Kidney tubule cell (primary cell): ENCODE results near the gene LAP3.
"Not testable (repeated sequence)": the region's sequence is repeated elsewhere in the genome, so short reads cannot be mapped to it uniquely, and the experiment has no call there.

Source experiments
- DNase-seq: peaks from one replicate; pipeline ENCODE4 v3.0.0-alpha.2; 2018; ENCODE audit warnings: low spot score

LAP3 gene

DNA sequence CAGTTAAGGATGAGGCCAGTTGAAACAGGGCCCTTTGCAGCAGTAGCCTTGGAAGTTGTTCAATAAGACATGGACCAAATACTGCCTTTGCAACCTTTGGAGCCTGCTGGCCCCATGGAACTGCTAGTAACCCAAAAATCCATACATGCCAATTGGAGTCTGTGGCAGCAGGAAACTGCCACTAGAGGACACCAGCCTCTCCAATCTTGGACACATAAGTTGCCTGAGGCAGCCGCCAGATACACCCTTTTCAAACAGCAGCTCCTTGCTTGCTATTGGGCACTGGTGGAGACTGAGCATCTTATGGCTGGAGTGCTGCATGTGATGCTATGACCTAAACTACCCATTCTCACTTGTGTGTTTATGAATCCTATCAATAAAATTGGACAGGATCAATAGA is 14.8 kb upstream of the LAP3 start:
- no peak for DNase-seq

DNA sequence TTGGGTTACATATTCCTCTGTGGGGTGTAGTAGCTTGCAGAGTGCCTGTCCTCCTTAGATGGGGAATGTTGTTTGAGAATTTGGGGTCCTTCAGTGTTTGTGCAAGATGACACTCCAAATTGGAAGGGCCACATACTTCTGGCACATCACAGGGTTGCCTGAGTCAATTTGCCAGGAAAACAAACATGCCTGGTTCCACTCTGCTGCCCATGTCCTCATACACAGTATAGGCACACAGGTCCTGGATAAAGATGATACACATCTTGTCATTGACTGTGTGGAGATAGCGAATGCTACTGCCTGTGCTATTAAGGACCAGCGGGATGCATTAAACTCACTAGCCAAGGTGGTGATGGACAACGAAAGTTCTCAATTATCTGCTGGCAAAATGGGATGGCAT is 11.2 kb upstream of the LAP3 start:
- DNase-seq = no peak

DNA sequence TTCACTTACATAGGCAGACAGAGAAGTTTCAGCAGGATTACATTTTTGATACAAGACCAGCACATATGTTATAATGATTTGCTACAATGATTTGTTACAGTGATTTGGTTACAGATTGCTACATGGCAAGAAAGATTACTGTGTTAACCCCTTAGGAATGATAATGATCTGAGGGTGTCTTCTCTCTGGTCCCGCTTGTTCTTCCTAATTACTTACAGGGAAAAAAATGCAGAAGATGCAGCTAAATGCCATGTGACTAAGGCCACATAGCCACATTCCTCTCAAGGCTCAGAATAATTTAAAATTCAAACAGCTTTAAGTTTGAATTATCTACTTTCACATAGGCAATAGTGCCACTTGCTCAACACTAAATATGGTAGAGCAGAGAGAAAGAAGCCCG is 9.7 kb upstream of the LAP3 start:
- no peak for DNase-seq

GRCh38 chr4:17574206-17574605 is 2.8 kb upstream of the LAP3 start:
- no peak for DNase-seq

GRCh38 chr4:17575177-17575576 is 1.8 kb upstream of the LAP3 start:
- not testable (repeated sequence) for DNase-seq

DNA sequence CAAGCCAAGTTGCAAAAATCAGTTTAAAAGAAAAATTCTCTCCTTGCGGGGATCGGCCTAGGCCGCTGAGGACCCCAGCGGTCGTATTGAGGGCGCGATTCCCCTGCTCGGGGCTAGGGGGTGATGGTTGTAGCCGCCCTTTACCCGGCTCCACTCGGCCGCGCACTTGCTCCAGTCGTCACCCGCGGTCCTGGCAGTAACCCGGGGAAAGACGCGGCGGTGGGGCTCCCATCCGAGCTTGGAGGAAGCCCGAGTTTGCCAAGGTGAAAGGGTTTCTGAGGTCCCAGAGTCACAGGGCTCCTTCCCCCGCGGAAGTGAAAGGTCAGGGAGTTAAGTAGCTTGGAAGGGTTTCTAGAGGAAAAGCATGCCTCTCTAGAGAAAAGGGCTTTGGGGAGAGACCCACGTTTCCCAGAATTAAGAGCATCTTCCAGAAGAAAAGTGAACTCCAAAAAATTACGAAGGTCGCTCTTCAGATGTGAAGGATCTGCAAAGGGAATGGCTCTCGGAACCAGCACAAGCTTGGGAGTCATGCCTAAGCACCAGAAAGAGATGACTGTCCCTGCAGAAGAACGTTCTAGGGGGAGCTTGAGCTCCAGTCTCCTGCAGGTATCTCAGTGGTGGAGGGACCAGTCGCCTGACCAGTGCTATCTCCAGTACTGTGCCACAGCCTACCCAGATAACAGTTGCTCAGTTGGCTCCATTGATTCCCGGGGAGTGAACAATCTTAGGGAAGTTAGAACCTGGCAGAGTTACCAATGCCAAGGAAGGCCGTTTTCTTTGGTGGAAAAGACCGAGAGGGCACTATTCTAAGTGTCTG is 875 bp downstream of the LAP3 start:
- DNase-seq = peak; percentile 24

DNA sequence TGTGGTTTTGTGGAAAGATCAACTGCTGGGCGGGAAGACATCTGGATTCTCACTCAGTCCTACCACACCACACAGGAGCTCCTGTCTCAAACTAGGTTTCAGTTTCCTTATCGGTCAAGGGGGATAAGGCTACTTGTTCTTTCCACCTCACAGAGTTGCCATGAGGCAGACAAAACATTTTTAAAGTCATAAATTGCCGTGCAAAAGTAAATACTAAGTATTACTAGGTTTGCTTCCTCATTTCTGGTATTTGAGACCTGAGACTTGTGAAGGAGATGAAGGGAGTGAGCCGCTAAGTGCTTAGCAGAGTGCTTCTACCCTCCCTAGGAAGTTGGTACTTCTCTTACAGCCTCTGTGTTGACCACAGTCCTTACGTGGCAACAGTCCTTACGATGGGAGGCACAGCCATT is 1.5 kb downstream of the LAP3 start:
- DNase-seq = peak; percentile 3

DNA sequence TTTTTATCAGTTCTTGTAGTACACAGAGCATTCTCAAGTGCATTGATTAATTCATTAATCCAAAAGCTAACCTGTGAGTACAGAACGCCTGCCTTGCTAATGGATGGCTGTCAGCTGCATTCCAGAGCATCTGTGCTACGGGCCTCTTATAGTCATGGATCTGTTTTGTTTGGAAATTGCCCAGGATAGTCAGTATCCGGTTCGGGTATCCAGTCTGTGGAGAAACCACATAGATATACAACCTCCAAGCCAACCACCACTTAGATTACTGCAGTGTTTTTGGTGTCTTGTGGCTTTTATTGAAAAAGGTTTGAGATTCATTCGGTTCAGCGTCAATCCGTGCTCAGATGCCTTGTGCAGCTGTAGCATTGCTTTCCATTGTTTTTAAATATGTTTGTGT is 4.0 kb downstream of the LAP3 start:
- DNase-seq = no peak

- DNase-seq = no peak
Observed at GRCh38 chr4:17583276-17583675, 6.3 kb downstream of the LAP3 start.

GRCh38 chr4:17583941-17584340 is 6.9 kb downstream of the LAP3 start:
- DNase-seq = no peak

DNA sequence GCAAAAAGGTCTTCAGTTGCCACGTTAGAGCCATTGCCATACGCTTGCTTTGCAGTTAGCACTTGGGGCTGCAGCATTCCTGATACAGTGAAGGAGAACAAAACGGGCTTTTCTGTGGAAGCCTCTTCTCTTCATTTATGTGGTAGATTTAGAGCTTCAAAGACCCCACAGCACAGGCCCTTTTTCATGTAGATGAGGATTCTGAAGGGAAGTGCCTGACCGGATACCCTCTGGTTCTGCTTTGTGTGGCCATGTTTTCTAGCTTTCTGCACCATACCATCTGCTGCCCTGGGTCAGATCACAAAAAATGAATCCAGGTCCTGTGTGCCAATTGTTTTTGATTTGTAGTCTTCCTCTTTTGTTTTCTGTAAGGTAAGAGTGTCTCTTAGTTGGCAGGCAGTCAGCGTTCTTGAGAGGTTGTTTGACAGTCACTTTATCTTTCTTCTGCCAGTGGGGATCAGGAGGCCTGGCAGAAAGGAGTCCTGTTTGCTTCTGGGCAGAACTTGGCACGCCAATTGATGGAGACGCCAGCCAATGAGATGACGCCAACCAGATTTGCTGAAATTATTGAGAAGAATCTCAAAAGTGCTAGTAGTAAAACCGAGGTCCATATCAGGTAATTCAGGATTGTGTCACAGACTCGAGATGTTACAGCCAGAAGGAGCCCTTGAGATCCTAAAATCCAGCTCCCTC is 7.7 kb downstream of the LAP3 start:
- no peak for DNase-seq

- no peak for DNase-seq
Observed at GRCh38 chr4:17587094-17587822, 10.3 kb downstream of the LAP3 start.

DNA sequence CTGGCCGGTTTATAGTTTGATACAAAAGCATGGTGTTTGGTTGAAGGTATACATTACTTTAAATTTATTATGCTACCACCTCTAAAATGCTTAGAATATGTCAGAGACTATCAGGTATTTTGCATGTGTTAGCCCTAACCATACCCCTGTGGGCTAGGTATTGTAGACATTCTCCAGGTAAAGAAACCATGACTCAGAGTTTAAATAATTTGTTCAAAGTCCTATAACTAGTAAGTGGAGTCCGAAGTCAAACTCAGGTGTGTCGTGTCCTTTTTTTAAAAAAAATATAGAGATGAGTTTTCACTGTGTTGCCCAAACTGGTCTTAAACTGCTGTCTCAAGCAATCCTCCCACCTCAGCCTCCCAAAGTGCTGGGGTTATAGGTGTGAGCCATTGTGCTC is 12.4 kb downstream of the LAP3 start:
- no peak for DNase-seq

DNA sequence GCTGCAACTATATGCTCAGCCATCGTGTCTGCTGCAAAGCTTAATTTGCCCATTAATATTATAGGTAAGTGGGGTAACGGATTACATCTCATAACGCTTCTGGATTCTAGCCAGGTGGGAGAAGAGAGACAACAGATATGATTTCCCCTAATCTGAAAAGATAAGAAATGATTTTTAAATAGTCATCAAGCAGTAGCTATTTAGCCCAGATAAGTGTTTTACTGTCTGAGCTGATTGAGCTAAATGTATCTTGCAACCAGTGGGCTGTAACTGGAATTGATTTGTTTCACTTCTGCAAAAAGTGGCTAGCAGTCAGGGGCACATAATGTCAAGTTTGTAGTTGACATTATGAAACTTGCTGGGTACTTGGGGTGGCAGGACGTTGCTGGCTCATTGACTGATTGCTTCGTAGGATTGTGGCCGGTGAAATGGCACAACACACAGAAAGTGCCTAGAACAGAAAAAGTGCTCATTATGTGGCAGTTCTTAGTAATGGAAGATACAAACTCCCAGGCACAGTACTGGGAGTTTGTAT is 18.5 kb downstream of the LAP3 start:
- DNase-seq = no peak

- peak; percentile 34 for DNase-seq
Observed at GRCh38 chr4:17597517-17597916, 20.5 kb downstream of the LAP3 start.

DNA sequence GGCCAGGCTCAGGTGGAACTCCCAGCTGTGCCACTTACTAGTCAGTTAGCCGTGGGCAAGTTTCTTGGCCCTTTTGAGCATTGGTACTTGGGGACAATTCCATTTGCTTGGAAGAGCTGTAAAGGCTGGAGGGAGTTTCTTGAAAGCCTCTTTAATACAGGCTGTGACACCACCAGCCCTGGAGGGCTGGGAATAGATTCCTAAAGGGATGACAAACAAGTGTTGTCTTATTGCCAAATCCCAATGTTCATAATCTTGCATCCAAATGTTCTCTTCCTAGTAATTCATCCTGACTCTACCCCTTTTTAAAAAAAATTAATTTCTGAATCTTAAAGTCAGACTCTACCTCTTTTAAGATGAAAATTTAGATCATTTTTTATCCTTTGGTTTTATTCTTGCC is 22.8 kb downstream of the LAP3 start:
- no peak for DNase-seq

DNA sequence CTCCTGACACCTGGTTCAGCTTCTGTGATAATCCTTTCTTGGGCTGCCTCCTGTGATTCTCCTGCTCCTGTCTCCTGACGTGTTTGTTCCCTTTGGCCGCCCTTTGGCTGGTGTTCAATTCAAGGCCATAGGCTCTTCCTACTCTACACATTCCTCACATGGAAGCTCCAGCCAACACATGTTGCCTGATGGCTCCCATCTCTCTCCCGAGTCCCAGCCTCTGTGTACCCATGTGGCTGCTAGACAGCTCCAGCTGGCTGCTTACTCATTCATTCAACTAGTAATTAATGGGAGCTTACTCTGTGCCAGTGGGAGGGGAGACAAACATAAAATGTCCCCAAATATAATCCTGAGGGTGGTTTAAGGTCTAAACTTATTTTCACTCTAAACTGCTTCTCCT is 28.2 kb downstream of the LAP3 start:
- no peak for DNase-seq

DNA sequence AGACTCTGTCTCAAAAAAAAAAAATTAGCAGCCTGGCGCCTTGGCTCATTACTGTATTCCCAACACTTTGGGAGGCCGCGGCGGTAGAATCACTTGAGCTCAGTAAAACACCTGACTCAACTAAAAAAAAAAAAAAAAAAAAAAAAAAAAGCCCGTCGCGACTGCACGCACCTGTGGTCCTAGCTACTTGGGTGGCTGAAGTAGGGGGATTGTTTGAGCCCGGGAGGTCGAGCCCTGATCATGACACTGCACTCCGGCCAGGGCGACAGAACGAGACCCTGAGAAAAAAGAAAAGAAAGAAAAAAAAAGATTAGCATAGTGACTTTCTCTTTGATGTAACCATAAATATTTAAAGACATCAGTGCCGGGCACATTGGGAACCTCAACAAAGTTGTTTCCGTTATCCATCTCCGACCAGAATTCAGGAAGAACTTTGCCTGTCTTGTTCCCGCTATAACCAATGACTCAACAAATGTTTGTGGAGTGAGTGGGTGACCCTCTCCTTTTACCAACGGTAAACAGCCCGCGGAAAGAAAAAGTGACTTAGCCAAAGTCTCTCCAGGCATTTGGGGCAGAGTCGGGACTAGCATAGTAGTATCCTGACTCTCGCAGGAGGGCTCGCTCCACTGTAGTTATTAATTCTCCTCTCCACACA is 36.9 kb downstream of the LAP3 start:
- peak; percentile 80 for DNase-seq

DNA sequence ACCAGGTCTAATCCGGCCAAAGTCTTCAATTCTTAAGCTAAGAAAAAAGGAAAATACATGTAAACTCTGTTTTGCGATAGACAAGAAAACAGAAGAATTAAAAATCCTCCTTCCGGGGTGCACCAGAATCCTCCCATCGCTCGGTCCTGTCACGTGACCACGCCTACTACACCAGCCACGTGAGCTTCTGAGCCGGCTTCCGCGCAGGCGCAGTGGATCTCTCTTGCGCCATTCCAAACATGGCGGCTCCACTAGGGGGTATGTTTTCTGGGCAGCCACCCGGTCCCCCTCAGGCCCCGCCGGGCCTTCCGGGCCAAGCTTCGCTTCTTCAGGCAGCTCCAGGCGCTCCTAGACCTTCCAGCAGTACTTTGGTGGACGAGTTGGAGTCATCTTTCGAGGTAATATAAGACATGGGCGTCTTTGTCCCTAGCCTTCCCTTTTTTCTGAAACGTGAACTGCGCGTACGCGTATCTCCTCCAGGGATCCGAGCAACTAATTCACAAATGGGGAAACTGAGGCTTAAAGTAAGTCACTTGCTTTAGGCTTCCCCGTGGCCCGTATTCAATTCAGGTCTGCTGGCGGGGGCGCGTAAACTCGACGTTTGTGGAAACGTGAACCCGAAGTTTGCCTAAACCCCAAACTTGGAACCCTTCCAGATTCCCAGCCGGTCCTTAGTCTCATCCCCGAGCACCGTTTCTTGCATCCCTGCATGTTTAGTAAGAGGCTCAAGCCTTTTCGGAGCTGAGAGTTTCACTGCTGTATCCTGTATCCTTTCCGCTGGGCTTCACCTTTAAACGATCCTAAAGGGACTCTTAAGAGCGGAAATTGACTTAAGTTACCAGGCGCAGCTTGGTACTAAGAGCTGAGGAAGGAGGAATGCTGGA is 37.7 kb downstream of the LAP3 start, which contains the start of gene MED28:
Gene MED28 (plus strand): TSS at position 226 of the 884 bp plus-strand sequence. CDS start 14 bp downstream, at position 240.
- peak; percentile 95 for DNase-seq

- DNase-seq = no peak
Observed at GRCh38 chr4:17616283-17616682, 39.3 kb downstream of the LAP3 start.

DNA sequence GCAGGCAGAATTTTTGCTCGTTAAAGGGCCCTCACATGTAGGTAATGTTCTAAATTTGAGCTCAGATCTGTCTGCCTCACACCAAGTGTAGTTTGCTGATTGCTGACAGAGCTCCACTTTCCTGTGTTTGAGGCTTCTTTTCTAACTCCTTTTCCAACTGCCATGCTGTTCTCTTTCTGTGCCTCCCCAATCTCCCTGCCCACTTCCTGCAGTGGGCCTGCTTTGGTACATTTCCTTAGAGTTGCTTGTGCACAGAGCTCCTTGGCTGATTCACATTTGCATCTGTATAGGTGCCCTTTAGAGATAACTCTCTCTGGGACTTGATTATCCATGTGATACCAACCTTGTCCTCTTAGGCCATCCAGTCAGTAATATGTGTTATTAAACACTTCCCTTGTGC is 41.9 kb downstream of the LAP3 start:
- DNase-seq = no peak
